LoVo (cell line): ENCODE measurements around the gene THTPA.
"Not testable (repeated sequence)": the region's sequence is repeated elsewhere in the genome, so short reads cannot be mapped to it uniquely, and the experiment has no call there.

Experiments used
- DNase-seq: peaks from one replicate; pipeline ENCODE4 v3.0.0-alpha.2; 2016; ENCODE audit warnings: low spot score

The THTPA gene

GRCh38 chr14:23533652-23534435, 22.2 kb upstream of the THTPA start:
- DNase-seq, result no peak

GRCh38 chr14:23535943-23536342, 20.1 kb upstream of the THTPA start:
- DNase-seq, result no peak

GRCh38 chr14:23536494-23536893, 19.6 kb upstream of the THTPA start:
- no peak for DNase-seq

- DNase-seq, result not testable (repeated sequence)
Measured at GRCh38 chr14:23536906-23537305, 19.2 kb upstream of the THTPA start.

GRCh38 chr14:23537351-23538049, 18.6 kb upstream of the THTPA start:
- DNase-seq, result no peak

- no peak for DNase-seq
Measured at GRCh38 chr14:23538050-23538718, 17.9 kb upstream of the THTPA start.

GRCh38 chr14:23538785-23539184, 17.3 kb upstream of the THTPA start:
- no peak for DNase-seq

- DNase-seq, result peak; percentile 33
Measured at GRCh38 chr14:23539248-23540140, 16.6 kb upstream of the THTPA start.

- no peak for DNase-seq
Measured at GRCh38 chr14:23540141-23540469, 16.0 kb upstream of the THTPA start.

- no peak for DNase-seq
Measured at GRCh38 chr14:23542261-23542660, 13.8 kb upstream of the THTPA start.

GRCh38 chr14:23543403-23543802, 12.7 kb upstream of the THTPA start:
- DNase-seq, result no peak

GRCh38 chr14:23544511-23545447, 11.3 kb upstream of the THTPA start:
- no peak for DNase-seq

- no peak for DNase-seq
Measured at GRCh38 chr14:23545740-23546365, 10.2 kb upstream of the THTPA start.

- DNase-seq, result no peak
Measured at GRCh38 chr14:23546450-23547035, 9.5 kb upstream of the THTPA start.

GRCh38 chr14:23547924-23548323, 8.1 kb upstream of the THTPA start:
- DNase-seq, result no peak

GRCh38 chr14:23548351-23549318, 7.4 kb upstream of the THTPA start:
- DNase-seq, result no peak

- DNase-seq, result no peak
Measured at GRCh38 chr14:23550131-23550811, 5.8 kb upstream of the THTPA start.

GRCh38 chr14:23550812-23551265, 5.2 kb upstream of the THTPA start:
- DNase-seq, result no peak
